ENCODE data around the gene GPR17. TPM values are rescaled to one million over a fixed set of nuclear protein-coding genes. Genes with fewer than 3 reads are reported as not detected.

Gene GPR17
- total RNA-seq (2014; rRNA removed; shearing (Covaris generic)) (0.22 TPM in 1 of 2 replicates, not detected in the other), total RNA-seq (2022) (not detected in 2 replicates), Bru-seq, nascent RNA (not detected), BruChase-seq, experiment 1, labeled RNA remaining after a 6-hour chase (not detected), BruChase-seq, experiment 2, labeled RNA remaining after a 2-hour chase (not detected)
- long read RNA-seq = 0 reads

- no peak within 1 kb of the TSS for H2AFZ ChIP-seq (ENCODE audit: low read length)
- no peaks in the 10 kb centered on the region for H4K20me1 ChIP-seq (ENCODE audit: insufficient read depth, low read length)
- TF ChIP-seq CTCF (conservative IDR thresholded peaks at IDR 0.05; ENCODE audit: low read length) = no peak
- TF ChIP-seq EZH2phosphoT487 (IDR thresholded peaks at IDR 0.05; ENCODE audit: borderline replicate concordance, low read depth, low read length) = no peak
- H3K79me2 ChIP-seq (ENCODE audit: insufficient read depth, low read depth, low read length) = no peaks in the 10 kb centered on the region
- ChIA-PET CTCF (ENCODE audit: unreplicated experiment) (no interaction called here), POLR2A (no interaction called here)
- no peak within 1 kb of the TSS for H3K4me2 ChIP-seq (ENCODE audit: low read length)
- no peak within 1 kb of the TSS for H3K27ac ChIP-seq (ENCODE audit: low read depth, low read length, poor library complexity, severe bottlenecking)
- no peaks in the 10 kb centered on the region for H3K4me1 ChIP-seq (ENCODE audit: insufficient read depth, low read length, poor library complexity, severe bottlenecking)
- no peaks in the 10 kb centered on the region for H3K9me2 ChIP-seq (ENCODE audit: insufficient read depth, low read length)
- no peak within 1 kb of the TSS for H3K4me3 ChIP-seq (ENCODE audit: low read depth, low read length, poor library complexity, severe bottlenecking)
- no TSS peak for BruUV-seq (replicated peaks)
- DNase-seq (ENCODE audit: low spot score) = no peak
- no peaks in the 10 kb centered on the region for H3K36me3 ChIP-seq (ENCODE audit: insufficient read depth, low read length)
- intact Hi-C loops (cut with micrococcal nuclease; ENCODE audit: unreplicated experiment) = no loop called here
- H3K9me3 ChIP-seq (ENCODE audit: low read length) = no peaks in the 10 kb centered on the region
These were observed at the start of gene GPR17 for GRCh38 chr2:127645395-127646291. Gene GPR17 (plus strand): TSS chr2:127646153. CDS start chr2:127650736, 4,583 bp downstream.

GRCh38 chr2:127596311-127597045 is 49.5 kb upstream of the GPR17 start:
- Histone ChIP-seq H2AFZ (ENCODE audit: low read length) (no peak overlapping the region), H3K4me2 (ENCODE audit: low read length) (no peak overlapping the region), H3K36me3 (ENCODE audit: insufficient read depth, low read length) (no peaks in the 10 kb centered on the region), H3K9me3 (ENCODE audit: low read length) (no peaks in the 10 kb centered on the region), H3K27ac (ENCODE audit: low read depth, low read length, poor library complexity, severe bottlenecking) (no peak overlapping the region), H3K79me2 (ENCODE audit: insufficient read depth, low read depth, low read length) (no peaks in the 10 kb centered on the region), H4K20me1 (ENCODE audit: insufficient read depth, low read length) (no peaks in the 10 kb centered on the region), H3K4me3 (ENCODE audit: low read depth, low read length, poor library complexity, severe bottlenecking) (no peak overlapping the region), H3K4me1 (ENCODE audit: insufficient read depth, low read length, poor library complexity, severe bottlenecking) (no peaks in the 10 kb centered on the region), H3K9me2 (ENCODE audit: insufficient read depth, low read length) (no peaks in the 10 kb centered on the region)
- CTCF ChIA-PET (ENCODE audit: unreplicated experiment) = interaction anchor here (0.6 kb wide), 1 partner anchor 302 kb away, joined by 3 read pairs; no protein-coding TSS in a partner anchor
- no peak for TF ChIP-seq CTCF (conservative IDR thresholded peaks at IDR 0.05; ENCODE audit: low read length)
- TF ChIP-seq EZH2phosphoT487 (IDR thresholded peaks at IDR 0.05; ENCODE audit: borderline replicate concordance, low read depth, low read length) = no peak
- POLR2A ChIA-PET = no interaction called here
- BruUV-seq (replicated peaks) = no TSS peak
- no peak for DNase-seq (ENCODE audit: low spot score)
- intact Hi-C loops (cut with micrococcal nuclease; ENCODE audit: unreplicated experiment) = loop anchor here (10.0 kb wide), 1 partner anchor 268 kb away; no protein-coding TSS in a partner anchor

All from OCI-LY7 (cell line).